ENCODE results near the gene CACNA2D1.
"Not testable (repeated sequence)": the region's sequence is repeated elsewhere in the genome, so short reads cannot be mapped to it uniquely, and the experiment has no call there.

Gene CACNA2D1

GRCh38 chr7:82049442-82049841 lies 394.1 kb downstream of the CACNA2D1 start:
- DNase-seq (ENCODE audit: low read depth) = no peak

DNA sequence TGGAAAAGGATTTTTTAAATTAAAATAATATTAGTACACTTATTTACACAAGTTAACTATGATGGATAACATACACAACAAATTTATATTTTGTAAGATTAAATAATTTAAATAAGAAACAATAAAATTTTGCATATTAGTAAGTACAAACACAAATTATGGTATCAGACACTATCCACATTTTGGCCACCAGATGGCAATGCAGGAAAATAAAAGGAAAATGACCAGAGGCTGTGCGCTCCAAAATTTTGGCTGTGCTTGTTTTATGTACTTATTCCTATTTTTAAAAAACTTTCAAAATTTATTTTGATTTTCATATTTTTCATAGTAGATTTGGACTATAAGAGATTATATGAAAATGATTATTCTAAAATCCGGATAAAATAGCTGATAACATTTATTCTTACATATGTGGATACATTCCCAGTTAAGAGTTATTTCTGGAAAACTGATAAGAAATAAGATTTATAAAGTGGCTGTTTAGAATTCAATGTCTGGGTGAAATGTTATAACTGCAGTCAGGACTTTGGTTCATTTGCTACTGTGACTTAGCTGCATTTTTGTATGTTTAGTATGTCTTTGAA lies 399.0 kb downstream of the CACNA2D1 start:
- no peak for DNase-seq (ENCODE audit: low read depth)

DNA sequence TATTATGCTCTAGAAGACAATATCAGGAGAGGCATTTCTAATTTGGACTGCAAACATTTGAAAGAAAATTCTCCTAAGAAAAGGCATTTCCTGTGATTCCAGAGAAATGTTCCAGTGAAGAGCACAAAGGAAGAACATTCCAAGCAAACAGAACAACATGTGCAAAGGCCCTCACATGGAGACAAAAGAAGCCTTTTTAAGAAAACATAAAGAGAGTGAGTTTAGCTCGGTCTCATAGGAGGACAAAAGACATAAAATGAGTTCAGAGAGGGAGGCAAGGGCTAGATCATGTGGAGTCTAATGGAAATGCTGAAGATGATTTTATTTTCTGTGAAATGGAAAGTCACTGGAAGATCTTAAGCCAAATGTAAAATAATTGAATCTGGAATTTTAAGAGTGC lies 404.0 kb downstream of the CACNA2D1 start:
- no peak for DNase-seq (ENCODE audit: low read depth)

GRCh38 chr7:82036146-82036886 lies 407.3 kb downstream of the CACNA2D1 start:
- DNase-seq (ENCODE audit: low read depth) = no peak

DNA sequence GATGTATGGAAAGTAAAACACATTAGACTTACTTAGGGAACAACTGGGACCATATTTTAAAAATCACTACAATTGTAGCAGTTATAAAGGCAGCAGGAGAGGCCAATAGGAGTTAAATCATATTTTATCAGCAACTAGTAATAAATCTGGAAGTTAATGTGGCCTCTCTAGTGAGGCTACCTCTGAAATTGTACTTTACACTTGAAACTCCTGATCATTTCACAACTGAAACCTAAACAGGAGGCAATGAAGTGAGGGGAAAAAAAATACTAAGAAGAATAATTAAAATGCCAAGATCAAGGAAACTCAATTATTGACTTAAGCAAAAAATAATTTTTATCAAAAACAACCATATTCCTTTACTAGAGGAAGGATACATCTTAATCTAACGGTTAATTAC lies 408.1 kb downstream of the CACNA2D1 start:
- DNase-seq (ENCODE audit: low read depth) = no peak

DNA sequence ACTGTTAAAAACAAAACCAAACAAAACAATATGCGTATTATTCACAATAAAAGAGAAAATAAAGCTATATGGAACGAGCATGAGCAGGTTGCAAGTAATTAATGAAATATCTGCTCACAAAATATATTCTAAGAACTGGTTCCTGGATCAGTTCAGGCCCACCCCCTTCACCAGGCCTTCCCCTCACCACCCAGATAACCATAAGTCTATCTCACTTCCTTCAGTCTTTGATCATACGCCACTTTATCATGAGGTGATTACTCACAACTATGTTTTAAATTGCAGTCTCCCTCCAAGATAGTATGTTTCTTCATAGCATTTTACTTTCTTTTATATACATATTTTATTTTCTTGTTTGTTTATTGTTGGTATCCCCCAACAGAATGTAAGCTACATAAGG lies 410.7 kb downstream of the CACNA2D1 start:
- DNase-seq (ENCODE audit: low read depth) = no peak

DNA sequence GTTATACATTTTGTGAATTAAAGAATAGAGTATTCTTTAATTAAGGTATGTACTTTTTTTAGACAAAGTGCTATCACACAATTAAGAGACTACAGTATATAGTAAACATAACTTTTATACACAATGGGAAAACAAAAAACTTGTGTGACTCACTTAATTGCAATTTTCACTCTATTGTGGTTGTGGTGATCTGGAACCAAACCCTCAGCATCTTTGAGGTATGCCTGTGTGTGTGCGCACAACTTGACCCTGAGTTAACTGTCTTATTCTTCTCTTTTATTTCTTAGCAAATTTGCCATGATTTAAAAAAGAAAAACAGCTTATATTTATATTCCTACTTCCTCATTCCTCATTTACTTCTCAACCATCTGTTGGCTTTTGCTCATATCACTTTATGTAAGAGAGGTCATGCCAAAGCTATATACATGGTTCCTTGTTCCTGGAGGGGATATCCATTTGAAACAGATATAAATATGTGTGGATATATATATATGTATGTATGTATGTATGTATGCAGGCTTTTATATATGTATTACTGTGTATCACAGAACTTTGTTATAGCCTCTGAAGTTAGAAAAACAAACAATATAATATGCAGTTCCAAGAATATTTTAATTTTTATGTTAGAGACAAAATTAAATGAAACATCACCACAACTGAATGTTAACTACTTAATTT lies 414.2 kb downstream of the CACNA2D1 start:
- no peak for DNase-seq (ENCODE audit: low read depth)

GRCh38 chr7:82028097-82028496 lies 415.5 kb downstream of the CACNA2D1 start:
- no peak for DNase-seq (ENCODE audit: low read depth)

DNA sequence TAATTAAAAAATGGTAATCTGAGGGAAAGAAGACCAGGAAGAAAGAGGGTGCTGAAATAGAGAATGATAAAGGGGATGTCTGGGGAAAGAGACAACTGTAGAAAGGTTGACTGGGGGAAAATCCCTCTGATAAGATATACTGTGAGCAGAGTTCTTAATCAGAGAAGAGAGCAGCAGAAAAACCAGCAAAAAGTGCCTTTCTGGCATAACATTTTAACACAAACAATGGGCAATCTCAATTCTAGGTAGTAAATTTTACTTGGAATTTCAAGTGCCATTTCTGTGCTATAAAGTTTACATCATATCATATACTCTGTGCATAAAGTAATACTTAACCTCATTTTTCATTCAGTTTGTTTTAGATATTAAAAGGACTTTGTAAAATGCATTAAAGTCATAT lies 421.9 kb downstream of the CACNA2D1 start:
- no peak for DNase-seq (ENCODE audit: low read depth)

DNA sequence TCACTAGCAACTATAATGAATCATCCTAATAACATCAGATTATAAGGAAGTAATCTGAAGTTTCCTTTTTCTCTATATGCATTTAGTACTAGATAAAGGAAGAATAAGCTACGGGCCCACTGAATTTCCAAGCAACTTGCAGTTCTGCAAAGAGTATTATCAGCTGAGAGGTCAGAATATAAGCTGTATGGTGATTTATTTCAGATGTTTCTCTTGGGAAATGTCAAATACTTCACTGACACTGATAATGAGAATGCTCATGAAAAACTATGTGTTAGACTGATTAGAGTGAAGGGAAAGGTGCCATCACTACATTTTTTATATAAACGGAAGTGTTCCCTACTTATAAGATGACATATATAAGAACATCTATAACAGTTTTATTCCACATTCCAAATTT lies 422.5 kb downstream of the CACNA2D1 start:
- DNase-seq (ENCODE audit: low read depth) = no peak

DNA sequence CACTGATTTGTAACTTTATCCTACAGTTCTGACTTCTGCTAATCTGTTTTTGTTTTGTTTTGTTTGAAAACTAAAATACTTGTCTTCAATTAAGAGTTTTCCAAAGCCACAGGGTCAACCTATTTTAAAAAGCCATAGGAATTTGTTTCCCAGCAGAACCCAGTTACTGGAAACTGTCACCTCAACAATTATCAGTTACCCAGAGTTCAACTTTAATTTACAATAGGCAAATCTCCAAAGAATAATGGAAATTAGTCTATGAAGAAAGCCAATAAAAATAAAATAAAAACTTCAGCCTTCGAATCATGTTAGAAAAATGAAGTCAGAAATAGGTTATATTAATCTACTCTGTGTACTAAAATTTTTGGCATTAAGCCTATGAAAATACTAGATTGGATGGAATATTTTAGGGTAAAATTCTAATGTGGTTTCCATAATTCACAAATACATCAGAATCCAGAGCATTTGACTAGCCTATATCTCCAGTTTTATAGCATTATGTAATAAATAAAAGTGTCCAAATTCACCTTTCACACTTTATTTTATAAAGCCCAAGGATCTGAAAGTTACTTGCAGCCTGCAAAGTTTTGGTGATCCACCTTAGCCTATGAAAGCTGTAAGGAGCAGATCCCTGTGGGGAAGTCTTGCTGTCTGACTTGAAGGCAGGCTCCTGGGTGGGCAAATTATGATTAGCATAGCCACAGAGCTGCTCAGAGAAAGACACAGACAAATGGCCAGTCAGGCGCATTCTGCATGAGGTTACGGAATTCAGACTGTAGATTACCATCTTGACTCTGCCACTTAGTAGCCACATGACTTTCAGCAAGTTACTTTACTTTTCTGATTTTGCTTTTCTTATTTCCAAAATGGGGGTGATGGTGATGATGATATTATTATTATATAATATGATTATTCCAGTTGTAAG lies 423.8 kb downstream of the CACNA2D1 start:
- no peak for DNase-seq (ENCODE audit: low read depth)

- DNase-seq (ENCODE audit: low read depth) = no peak
Observed at GRCh38 chr7:82018226-82018625, 425.4 kb downstream of the CACNA2D1 start.

DNA sequence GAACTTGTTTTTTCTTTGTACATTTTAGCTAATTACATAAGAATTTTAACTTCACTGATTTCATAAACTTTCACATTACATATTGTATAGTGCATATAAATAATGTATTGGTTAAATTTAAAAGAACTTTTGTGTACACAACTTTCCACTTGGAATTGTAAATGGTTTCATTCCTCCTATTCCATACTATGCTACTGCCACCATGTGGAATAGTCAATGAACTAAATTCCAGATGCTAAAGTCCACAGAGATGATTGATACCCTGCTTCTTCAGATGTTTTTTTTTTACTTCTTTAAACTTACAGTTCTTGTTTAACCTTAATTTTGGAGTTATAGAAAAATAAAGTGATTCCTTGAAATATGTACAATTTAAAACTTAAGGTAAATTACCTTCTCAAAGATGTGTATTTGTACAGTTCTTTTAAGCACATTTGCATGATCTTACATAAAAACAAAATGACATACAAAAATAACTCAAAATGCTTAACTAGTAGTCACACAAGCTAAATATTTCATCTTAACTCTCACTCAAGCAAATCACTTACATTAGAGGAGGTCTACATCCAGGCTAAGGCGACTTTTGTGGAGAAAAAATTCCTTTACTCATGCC lies 426.1 kb downstream of the CACNA2D1 start:
- DNase-seq (ENCODE audit: low read depth) = no peak

DNA sequence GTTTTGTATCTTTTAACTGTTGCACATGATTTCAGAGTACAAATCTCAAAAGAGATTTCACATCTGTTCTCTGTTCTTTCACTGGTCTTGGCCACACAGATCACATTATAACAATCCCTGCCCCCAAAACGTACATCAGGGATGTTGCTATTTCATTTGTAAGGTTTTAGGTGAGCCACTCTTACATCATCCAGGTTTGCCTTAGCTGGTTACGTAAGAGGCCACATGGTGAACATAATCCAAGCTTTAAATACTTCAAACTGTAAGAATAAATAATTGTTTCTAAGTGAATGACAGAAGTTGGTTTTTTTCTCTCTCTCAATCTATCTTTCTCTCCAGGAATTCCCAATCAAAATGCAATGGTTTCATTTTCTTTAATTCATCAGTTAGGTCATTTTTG lies 427.8 kb downstream of the CACNA2D1 start:
- no peak for DNase-seq (ENCODE audit: low read depth)

- DNase-seq (ENCODE audit: low read depth) = not testable (repeated sequence)
Observed at GRCh38 chr7:82014574-82014973, 429.0 kb downstream of the CACNA2D1 start.

DNA sequence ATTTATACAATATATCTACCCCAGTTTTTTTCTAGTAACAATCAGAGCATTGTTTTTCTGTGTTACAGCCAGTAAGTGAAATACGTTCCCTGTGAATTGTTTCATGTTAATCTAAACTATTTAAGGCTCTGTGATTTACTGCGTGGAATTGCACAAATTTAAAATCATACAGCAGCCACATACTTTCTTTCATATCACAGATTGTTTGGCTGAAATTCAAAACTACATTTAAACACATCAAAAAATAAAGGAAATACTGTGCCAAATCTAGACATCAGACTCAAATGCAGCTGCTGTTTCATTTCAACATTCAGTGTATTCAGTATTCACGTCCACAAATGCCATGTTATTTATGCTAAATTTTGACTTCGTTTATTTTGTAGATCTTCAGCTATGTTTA lies 431.1 kb downstream of the CACNA2D1 start:
- DNase-seq (ENCODE audit: low read depth) = no peak

GRCh38 chr7:82010416-82010815 lies 433.2 kb downstream of the CACNA2D1 start:
- no peak for DNase-seq (ENCODE audit: low read depth)

- DNase-seq (ENCODE audit: low read depth) = no peak
Observed at GRCh38 chr7:82007315-82007714, 436.3 kb downstream of the CACNA2D1 start.

DNA sequence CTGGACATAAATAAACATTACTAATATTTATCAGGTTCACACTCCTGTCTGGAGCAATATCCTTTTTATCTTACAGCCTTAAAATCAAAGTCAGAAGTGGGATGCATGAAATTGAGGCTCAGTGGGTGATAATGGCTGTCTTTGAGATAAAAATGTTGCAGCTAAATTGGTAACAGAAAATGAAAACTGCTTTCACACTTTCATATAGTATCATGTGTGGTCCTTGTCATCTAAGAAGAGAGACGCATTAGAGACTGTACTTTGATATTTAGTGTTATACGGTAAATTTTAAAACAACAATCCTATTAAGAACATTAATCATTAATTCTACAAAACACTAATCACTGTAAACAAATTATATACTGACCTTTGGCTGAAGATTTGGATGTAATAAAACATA lies 438.5 kb downstream of the CACNA2D1 start:
- DNase-seq (ENCODE audit: low read depth) = no peak

- no peak for DNase-seq (ENCODE audit: low read depth)
Observed at GRCh38 chr7:81993186-81993585, 450.4 kb downstream of the CACNA2D1 start.

DNA sequence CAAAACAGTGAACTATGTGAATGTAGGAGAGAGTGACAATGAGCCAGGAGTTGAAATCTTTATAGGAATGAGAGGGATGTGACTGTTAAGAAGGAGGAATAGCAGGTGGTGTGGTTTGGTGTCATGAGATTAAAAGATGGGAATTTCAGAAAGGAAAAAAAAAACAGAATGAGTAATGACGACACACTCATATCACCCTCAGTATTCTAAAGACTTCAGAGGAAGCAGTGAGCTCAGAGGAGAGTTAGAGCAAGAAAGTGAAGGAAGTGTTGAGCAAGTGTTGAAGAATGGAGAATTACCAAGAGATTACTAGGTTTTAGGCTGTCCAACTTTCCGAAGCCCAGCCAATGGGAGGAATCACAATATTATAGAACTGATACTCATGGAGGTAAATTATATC lies 453.2 kb downstream of the CACNA2D1 start:
- no peak for DNase-seq (ENCODE audit: low read depth)
